ENCODE measurements around the gene BNC2.

Gene BNC2

DNA sequence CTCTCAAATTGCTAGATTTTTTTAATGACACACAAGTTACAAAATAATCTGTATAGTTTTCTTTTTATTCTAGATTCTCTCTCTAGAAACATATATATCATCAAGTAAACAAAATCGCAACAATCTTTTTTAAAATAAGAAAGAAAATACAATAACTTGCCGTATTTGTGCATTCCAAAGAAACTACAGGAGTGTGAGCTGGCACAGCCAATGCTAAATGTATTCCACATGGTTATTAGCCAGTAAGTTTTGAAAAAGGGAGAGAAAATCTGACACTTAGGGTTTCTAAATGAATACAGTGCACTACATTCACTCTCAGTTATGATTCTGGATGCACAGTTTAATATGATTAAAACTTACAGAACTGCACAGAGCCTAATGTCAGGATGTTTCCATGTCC lies 117.9 kb downstream of the BNC2 start:
- H3K4me3 ChIP-seq (ENCODE audit: low read length, poor library complexity, severe bottlenecking), result no peak overlapping the region
- H2AFZ ChIP-seq (ENCODE audit: low read length), result no peak overlapping the region
- TF ChIP-seq EZH2phosphoT487 (IDR thresholded peaks at IDR 0.05; ENCODE audit: borderline replicate concordance), result no peak
- TF ChIP-seq, protein P1, sequence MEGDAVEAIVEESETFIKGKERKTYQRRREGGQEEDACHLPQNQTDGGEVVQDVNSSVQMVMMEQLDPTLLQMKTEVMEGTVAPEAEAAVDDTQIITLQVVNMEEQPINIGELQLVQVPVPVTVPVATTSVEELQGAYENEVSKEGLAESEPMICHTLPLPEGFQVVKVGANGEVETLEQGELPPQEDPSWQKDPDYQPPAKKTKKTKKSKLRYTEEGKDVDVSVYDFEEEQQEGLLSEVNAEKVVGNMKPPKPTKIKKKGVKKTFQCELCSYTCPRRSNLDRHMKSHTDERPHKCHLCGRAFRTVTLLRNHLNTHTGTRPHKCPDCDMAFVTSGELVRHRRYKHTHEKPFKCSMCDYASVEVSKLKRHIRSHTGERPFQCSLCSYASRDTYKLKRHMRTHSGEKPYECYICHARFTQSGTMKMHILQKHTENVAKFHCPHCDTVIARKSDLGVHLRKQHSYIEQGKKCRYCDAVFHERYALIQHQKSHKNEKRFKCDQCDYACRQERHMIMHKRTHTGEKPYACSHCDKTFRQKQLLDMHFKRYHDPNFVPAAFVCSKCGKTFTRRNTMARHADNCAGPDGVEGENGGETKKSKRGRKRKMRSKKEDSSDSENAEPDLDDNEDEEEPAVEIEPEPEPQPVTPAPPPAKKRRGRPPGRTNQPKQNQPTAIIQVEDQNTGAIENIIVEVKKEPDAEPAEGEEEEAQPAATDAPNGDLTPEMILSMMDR (conservative IDR thresholded peaks at IDR 0.05; ENCODE audit: low read length), result no peak
- H3K9ac ChIP-seq (ENCODE audit: low read depth, low read length, poor library complexity, severe bottlenecking), result no peak overlapping the region
- no peaks in the 10 kb centered on the region for H3K36me3 ChIP-seq (ENCODE audit: insufficient read depth, low read length)
- no peaks in the 10 kb centered on the region for H3K9me3 ChIP-seq (ENCODE audit: insufficient read depth, low read depth, low read length)
- H3K4me1 ChIP-seq (ENCODE audit: insufficient read depth, low read length, poor library complexity, severe bottlenecking), result no peaks in the 10 kb centered on the region
- no peaks in the 10 kb centered on the region for H3F3A ChIP-seq (ENCODE audit: low read depth)
- H3K9me2 ChIP-seq (replicated peaks; ENCODE audit: low read depth, low read length), result no peaks in the 10 kb centered on the region
- H3K4me2 ChIP-seq (ENCODE audit: low read depth, low read length, poor library complexity, severe bottlenecking), result no peak overlapping the region
- no peaks in the 10 kb centered on the region for H3K27me3 ChIP-seq (ENCODE audit: insufficient read depth, low read length, poor library complexity, severe bottlenecking)
- no peaks in the 10 kb centered on the region for H3K79me2 ChIP-seq (ENCODE audit: insufficient read depth, low read length)
- no peaks in the 10 kb centered on the region for H4K20me1 ChIP-seq (ENCODE audit: insufficient read depth, low read length, poor library complexity, severe bottlenecking)

DNA sequence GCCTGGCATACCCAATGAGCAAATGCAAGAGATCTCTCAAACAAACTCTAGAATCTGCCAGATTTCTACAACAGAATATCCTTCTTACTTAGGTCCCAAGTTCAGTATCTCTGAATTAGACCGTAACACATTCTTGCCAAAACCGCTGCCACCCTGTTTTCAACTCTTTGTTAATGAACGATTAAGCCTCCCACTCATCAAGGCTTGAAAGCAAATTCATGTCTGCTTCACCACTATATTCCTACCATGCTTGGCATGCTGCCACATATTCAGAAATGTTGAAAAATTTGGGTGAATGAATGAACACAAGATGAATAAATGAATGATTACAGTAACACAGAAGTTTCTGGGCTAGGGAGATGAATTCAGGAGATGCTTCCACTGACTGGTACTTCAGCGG lies 119.9 kb downstream of the BNC2 start:
- no peaks in the 10 kb centered on the region for H3K9me3 ChIP-seq (ENCODE audit: insufficient read depth, low read depth, low read length)
- H3K4me2 ChIP-seq (ENCODE audit: low read depth, low read length, poor library complexity, severe bottlenecking), result no peak overlapping the region

DNA sequence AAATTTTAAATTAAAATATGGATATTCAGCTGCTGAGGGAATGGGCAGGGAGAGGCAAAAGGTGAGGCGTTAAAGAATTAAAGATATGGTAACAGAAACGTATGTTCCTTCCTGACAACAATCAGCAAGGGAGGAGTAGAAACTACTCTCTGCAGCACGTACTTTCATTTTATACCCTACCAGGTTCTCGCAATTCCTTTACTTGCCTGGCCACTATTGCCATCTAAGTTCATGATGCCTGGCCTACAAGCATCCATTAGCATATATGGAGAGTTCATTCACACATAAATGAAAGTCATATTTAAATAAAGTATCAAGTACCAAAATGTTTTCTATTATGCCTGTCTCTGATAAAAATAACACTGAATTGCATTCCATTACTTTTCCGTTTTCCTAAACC lies 125.1 kb downstream of the BNC2 start:
- Histone ChIP-seq H3K4me1 (ENCODE audit: insufficient read depth, low read length, poor library complexity, severe bottlenecking) (no peaks in the 10 kb centered on the region), H3K36me3 (ENCODE audit: insufficient read depth, low read length) (no peaks in the 10 kb centered on the region), H3K9me2 (replicated peaks; ENCODE audit: low read depth, low read length) (no peaks in the 10 kb centered on the region), H3K9ac (ENCODE audit: low read depth, low read length, poor library complexity, severe bottlenecking) (no peak overlapping the region), H3K27me3 (ENCODE audit: insufficient read depth, low read length, poor library complexity, severe bottlenecking) (no peaks in the 10 kb centered on the region), H4K20me1 (ENCODE audit: insufficient read depth, low read length, poor library complexity, severe bottlenecking) (no peaks in the 10 kb centered on the region), H3K9me3 (ENCODE audit: insufficient read depth, low read depth, low read length) (no peaks in the 10 kb centered on the region), H3K79me2 (ENCODE audit: insufficient read depth, low read length) (no peaks in the 10 kb centered on the region), H3F3A (ENCODE audit: low read depth) (no peaks in the 10 kb centered on the region), H2AFZ (ENCODE audit: low read length) (0 out of 2 replicates have a peak overlapping the region, but pooled peaks have one; percentile 15), H3K4me3 (ENCODE audit: low read length, poor library complexity, severe bottlenecking) (no peak overlapping the region), H3K4me2 (ENCODE audit: low read depth, low read length, poor library complexity, severe bottlenecking) (no peak overlapping the region)
- no peak for TF ChIP-seq EZH2phosphoT487 (IDR thresholded peaks at IDR 0.05; ENCODE audit: borderline replicate concordance)
- TF ChIP-seq, protein P1 (conservative IDR thresholded peaks at IDR 0.05; ENCODE audit: low read length), result no peak

More for the DNA sequence above, 119.9 kb downstream of the BNC2 start:
- no peak overlapping the region for H2AFZ ChIP-seq (ENCODE audit: low read length)
- no peak overlapping the region for H3K9ac ChIP-seq (ENCODE audit: low read depth, low read length, poor library complexity, severe bottlenecking)
- no peaks in the 10 kb centered on the region for H3K9me2 ChIP-seq (replicated peaks; ENCODE audit: low read depth, low read length)
- H3K36me3 ChIP-seq (ENCODE audit: insufficient read depth, low read length), result no peaks in the 10 kb centered on the region
- no peaks in the 10 kb centered on the region for H3K27me3 ChIP-seq (ENCODE audit: insufficient read depth, low read length, poor library complexity, severe bottlenecking)
- no peak for TF ChIP-seq EZH2phosphoT487 (IDR thresholded peaks at IDR 0.05; ENCODE audit: borderline replicate concordance)
- TF ChIP-seq, protein P1 (conservative IDR thresholded peaks at IDR 0.05; ENCODE audit: low read length), result no peak
- H3K4me3 ChIP-seq (ENCODE audit: low read length, poor library complexity, severe bottlenecking), result no peak overlapping the region
- no peaks in the 10 kb centered on the region for H4K20me1 ChIP-seq (ENCODE audit: insufficient read depth, low read length, poor library complexity, severe bottlenecking)
- no peaks in the 10 kb centered on the region for H3F3A ChIP-seq (ENCODE audit: low read depth)
- H3K79me2 ChIP-seq (ENCODE audit: insufficient read depth, low read length), result no peaks in the 10 kb centered on the region
- no peaks in the 10 kb centered on the region for H3K4me1 ChIP-seq (ENCODE audit: insufficient read depth, low read length, poor library complexity, severe bottlenecking)

Measured in Loucy (cell line).